ENCODE measurements around the gene NDUFS1. TPM values are rescaled to one million over a fixed set of nuclear protein-coding genes. Genes with fewer than 3 reads are reported as not detected.
"Not testable (repeated sequence)": the region's sequence is repeated elsewhere in the genome, so short reads cannot be mapped to it uniquely, and the experiment has no call there.

NDUFS1 gene
- total RNA-seq, 2 experiments from 2014 or later: 65.7 to 69.0 TPM

DNA sequence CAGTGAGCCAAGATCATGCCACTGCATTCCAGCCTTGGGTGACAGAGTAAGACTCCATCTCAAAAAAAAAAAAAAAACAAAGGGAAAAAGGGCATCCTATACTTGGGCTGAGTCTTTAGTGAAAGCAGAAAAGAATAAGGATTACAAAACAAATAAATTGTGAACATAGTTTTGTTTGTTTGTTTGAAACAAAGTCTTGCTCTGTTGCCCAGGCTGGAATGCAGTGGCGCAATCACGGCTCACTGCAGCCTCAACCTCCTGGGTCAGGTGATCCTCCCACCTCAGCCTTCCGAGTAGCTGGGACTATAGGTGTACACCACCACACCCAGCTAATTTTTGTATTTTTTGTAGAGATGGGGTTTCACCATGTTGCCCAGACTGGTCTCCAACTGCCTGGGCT, 36.7 kb downstream of the NDUFS1 start:
- H3K9me3 Mint-ChIP-seq (ENCODE audit: insufficient read depth); H3K4me3 Mint-ChIP-seq; ATAC-seq; POLR2A ChIA-PET; H3K27me3 Mint-ChIP-seq (ENCODE audit: low read depth); CTCF ChIA-PET; DNase-seq; H3K4me1 Mint-ChIP-seq (ENCODE audit: low read depth); H3K27ac Mint-ChIP-seq: not testable (repeated sequence)
- peaks cover 53% of the 10 kb centered on the region for H3K36me3 Mint-ChIP-seq (ENCODE audit: low read depth)

DNA sequence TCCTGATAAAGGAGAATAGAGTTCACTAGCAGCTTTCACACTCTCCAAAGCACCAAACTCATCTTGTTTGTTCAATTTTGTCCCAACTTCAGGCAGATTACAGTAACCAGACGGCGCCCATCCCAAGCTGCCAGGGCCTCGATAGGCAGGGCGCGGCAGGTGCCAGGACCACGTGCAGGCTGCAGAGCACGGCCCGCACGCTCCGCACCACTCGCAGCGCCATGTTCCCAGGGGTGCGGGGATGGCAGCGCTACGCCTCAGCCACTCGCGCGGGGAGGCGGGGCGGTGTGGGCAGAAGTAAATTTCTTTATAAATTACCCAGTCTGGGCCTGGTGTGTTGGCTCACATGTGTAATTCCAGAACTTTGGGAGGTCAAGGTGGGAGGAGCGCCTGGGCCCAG, 43.0 kb downstream of the NDUFS1 start:
- no peak overlapping the region for H3K27ac Mint-ChIP-seq
- ATAC-seq: no peak
- POLR2A ChIA-PET: no interaction called here
- no peaks in the 10 kb centered on the region for H3K4me1 Mint-ChIP-seq (ENCODE audit: low read depth)
- no peaks in the 10 kb centered on the region for H3K9me3 Mint-ChIP-seq (ENCODE audit: insufficient read depth)
- H3K27me3 Mint-ChIP-seq (ENCODE audit: low read depth): no peaks in the 10 kb centered on the region
- H3K36me3 Mint-ChIP-seq (ENCODE audit: low read depth): peaks cover 35% of the 10 kb centered on the region
- no peak overlapping the region for H3K4me3 Mint-ChIP-seq
- no peak for DNase-seq
- CTCF ChIA-PET: no interaction called here

DNA sequence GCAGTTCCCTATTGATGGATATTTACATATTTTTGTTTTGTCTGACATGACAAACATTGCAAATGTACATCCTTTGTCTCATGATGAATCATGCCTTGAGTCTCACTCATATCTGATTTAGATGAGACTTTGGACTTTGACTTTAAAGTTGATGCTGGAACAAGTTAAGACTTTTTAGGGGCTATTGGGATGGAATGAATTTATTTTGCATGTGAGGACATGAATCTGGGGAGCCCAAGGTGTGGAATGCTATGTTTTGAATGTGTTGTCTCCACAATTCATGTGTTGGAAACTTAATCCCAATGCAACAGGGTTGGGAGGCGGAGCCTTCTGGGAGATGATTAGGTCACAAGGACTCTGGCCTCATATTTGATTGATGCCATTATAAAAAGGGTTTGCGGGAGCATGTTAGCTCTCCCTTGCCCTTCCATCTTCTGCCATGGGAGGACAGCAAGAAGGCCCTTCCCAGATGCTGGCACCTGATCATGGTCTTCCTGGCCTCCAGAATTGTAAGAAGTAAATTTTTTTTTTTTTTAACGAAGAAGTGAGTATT, 44.1 kb downstream of the NDUFS1 start:
- ATAC-seq (no peak), DNase-seq (no peak)
- ChIA-PET POLR2A (no interaction called here), CTCF (no interaction called here)
- Mint-ChIP-seq H3K4me1 (ENCODE audit: low read depth) (no peaks in the 10 kb centered on the region), H3K36me3 (ENCODE audit: low read depth) (peaks cover 24% of the 10 kb centered on the region), H3K27me3 (ENCODE audit: low read depth) (no peaks in the 10 kb centered on the region), H3K9me3 (ENCODE audit: insufficient read depth) (no peaks in the 10 kb centered on the region), H3K27ac (no peak overlapping the region), H3K4me3 (no peak overlapping the region)

DNA sequence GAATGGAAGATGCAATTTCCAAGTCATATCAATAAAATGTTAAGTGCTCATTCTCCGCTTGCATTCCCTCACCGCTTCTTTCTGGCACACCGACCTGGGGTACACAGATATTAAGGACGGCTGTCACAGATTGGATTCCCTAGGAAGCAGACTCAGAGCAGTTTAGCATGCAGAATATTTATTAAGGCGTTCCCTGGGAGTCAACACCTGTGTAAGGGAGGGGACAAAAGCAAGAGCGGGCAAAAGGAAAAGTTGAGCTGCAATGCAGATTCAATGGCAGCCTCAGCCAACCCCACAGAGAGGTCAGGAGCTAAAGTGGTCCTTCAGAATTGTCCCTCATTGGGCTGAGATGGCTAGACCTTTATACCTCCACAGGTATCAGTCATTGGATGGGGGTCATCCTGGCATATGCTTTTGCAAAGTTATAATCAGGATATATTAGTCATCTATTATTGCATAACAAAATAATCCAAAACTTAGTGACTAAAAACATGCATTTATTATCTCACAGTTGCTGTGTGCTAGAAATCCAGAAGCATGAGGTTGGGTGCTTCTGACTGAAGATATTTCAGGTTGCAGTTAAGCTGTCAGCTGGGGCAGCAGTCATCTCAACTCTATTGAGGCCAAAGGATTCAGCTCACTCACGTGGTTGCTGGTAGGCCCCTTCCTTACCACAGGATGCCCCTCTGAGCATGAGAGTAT, 46.2 kb downstream of the NDUFS1 start:
- Mint-ChIP-seq H3K4me1 (ENCODE audit: low read depth) (no peaks in the 10 kb centered on the region), H3K9me3 (ENCODE audit: insufficient read depth) (no peaks in the 10 kb centered on the region), H3K27ac (no peak overlapping the region), H3K27me3 (ENCODE audit: low read depth) (no peaks in the 10 kb centered on the region), H3K36me3 (ENCODE audit: low read depth) (peaks cover 19% of the 10 kb centered on the region), H3K4me3 (no peak overlapping the region)
- ChIA-PET POLR2A (no interaction called here), CTCF (interaction anchor here (0.9 kb wide), 1 partner anchor 40 kb away, joined by 3 read pairs; no protein-coding TSS in a partner anchor)
- DNase-seq: no peak
- no peak for ATAC-seq

DNA sequence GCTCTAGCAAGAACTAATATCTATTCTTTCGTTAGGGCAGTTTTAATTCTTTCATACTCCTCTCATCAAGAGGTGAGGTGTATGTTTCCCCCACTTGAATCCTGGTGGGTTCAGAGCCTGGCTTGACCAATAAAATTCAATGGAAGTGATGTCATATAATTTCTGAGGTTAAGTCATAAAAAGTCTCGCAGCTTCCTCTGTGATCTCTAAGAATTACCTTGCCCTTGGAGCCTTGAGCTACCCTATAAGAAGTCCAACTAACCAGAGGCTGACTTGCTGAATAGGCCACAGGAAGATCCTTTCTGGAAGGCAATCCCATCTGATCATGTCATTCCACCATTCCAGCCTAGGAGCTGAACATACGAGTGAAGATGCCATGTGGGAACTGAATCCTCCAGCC, 47.1 kb downstream of the NDUFS1 start:
- DNase-seq: no peak
- Mint-ChIP-seq H3K4me3 (no peak overlapping the region), H3K9me3 (ENCODE audit: insufficient read depth) (no peaks in the 10 kb centered on the region), H3K27me3 (ENCODE audit: low read depth) (no peaks in the 10 kb centered on the region), H3K4me1 (ENCODE audit: low read depth) (no peaks in the 10 kb centered on the region), H3K36me3 (ENCODE audit: low read depth) (peaks cover 19% of the 10 kb centered on the region), H3K27ac (no peak overlapping the region)
- no peak for ATAC-seq
- ChIA-PET CTCF (interaction anchor here (0.9 kb wide), 1 partner anchor 41 kb away, joined by 3 read pairs; no protein-coding TSS in a partner anchor), POLR2A (no interaction called here)

DNA sequence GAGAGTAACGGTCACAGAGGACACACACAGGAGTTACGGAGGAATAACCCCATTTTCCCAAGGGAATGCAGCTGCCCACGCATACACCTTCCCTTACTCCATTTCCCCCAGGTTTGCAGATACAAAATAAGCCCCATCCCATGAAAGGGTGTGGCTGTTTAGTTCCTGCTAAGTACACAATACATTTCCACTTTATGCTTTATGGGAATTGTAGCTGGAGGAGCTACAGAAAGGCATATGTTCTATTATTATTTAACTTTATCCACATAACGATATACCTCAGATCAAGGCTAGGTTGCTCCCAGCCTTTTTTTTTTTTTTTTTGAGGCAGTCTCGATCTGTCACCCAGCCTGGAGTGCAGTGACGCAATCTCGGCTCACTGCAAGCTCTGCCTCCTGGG, 50.5 kb downstream of the NDUFS1 start:
- ChIA-PET CTCF (no interaction called here), POLR2A (no interaction called here)
- DNase-seq: no peak
- H3K4me3 Mint-ChIP-seq: no peak overlapping the region
- no peaks in the 10 kb centered on the region for H3K9me3 Mint-ChIP-seq (ENCODE audit: insufficient read depth)
- no peaks in the 10 kb centered on the region for H3K4me1 Mint-ChIP-seq (ENCODE audit: low read depth)
- peaks cover 8% of the 10 kb centered on the region for H3K36me3 Mint-ChIP-seq (ENCODE audit: low read depth)
- H3K27ac Mint-ChIP-seq: no peak overlapping the region
- no peak for ATAC-seq
- H3K27me3 Mint-ChIP-seq (ENCODE audit: low read depth): no peaks in the 10 kb centered on the region

DNA sequence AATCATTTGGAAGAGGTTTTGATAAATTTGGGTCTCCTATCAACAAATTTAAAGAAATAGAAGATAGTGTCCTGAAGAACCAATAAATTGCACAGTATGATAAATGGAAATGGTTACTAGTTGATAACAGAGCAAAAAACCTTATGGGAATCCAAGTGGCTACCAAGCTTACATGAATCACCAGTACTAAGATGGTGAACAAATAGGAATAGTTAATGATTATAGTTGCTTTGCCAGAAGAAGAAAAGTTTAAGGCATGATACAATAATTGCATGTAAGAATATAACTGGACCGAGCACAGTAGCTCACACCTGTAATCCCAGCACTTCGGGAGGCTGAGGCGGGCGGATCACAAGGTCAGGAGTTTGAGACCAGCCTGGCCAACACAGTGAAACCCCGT, 53.7 kb downstream of the NDUFS1 start:
- ATAC-seq (no peak), DNase-seq (no peak)
- ChIA-PET POLR2A (no interaction called here), CTCF (no interaction called here)
- H3K9me3 Mint-ChIP-seq (ENCODE audit: insufficient read depth): no peaks in the 10 kb centered on the region
- H3K4me1 Mint-ChIP-seq (ENCODE audit: low read depth): no peaks in the 10 kb centered on the region
- H3K27me3 Mint-ChIP-seq (ENCODE audit: low read depth): no peaks in the 10 kb centered on the region
- no peak overlapping the region for H3K27ac Mint-ChIP-seq
- H3K36me3 Mint-ChIP-seq (ENCODE audit: low read depth): no peaks in the 10 kb centered on the region
- H3K4me3 Mint-ChIP-seq: no peak overlapping the region

DNA sequence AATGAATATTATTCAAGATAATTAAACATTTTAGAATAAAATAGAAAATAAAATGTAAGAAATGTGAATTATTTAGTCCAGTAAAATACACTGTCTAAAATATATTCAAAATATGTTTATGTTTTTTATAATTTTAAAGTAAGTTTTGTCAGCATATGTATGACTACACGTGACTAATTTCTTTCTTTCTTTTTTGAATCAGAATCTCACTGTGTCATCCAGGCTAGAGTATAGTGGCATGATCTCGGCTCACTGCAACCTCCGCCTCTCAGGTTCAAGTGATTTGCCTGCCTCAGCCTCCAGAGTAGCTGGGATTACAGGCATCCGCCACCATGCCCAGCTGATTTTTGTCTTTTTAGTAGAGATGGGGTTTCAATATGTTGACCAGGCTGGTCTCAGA, 54.2 kb downstream of the NDUFS1 start:
- ChIA-PET CTCF (no interaction called here), POLR2A (no interaction called here)
- Mint-ChIP-seq H3K36me3 (ENCODE audit: low read depth) (no peaks in the 10 kb centered on the region), H3K27ac (no peak overlapping the region), H3K9me3 (ENCODE audit: insufficient read depth) (no peaks in the 10 kb centered on the region), H3K4me1 (ENCODE audit: low read depth) (no peaks in the 10 kb centered on the region), H3K27me3 (ENCODE audit: low read depth) (no peaks in the 10 kb centered on the region), H3K4me3 (no peak overlapping the region)
- DNase-seq: no peak
- ATAC-seq: no peak

DNA sequence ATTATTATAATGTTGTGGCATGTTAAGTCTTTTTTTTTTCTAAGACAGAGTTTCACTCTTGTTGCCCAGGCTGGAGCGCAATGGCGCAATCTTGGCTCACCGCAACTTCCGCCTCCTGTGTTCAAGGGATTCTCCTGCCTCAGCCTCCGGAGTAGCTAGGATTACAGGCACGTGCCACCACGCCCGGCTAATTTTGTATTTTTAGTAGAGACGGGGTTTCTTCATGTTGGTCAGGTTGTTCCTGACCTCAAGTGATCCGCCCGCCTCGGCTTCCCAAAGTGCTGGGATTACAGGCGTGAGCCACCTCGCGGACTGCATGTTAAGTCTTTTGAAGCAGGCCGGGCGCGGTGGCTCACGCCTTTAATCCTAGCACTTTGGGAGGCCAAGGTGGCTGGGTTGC, 60.4 kb downstream of the NDUFS1 start:
- H3K9me3 Mint-ChIP-seq (ENCODE audit: insufficient read depth); POLR2A ChIA-PET; ATAC-seq; H3K27ac Mint-ChIP-seq; CTCF ChIA-PET; H3K4me3 Mint-ChIP-seq; H3K4me1 Mint-ChIP-seq (ENCODE audit: low read depth); H3K36me3 Mint-ChIP-seq (ENCODE audit: low read depth); DNase-seq; H3K27me3 Mint-ChIP-seq (ENCODE audit: low read depth): not testable (repeated sequence)

DNA sequence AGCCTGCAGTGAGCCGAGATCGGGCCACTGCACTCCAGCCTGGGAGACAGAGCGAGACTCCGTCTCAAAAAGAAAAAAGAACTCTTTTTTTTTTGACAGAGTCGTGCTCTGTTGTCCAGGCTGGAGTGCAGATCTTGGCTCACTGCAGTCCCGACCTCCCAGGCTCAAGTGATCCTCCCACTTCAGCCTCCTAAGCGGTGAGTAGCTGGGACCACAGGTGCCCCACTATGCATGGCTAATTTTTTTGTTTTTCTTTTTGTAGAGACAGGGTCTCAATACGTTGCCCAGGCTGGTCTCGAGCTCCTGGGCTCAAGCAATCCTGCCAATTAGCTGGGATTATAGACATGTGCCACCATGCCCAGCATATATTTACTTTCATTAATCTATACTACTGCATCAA, 60.8 kb downstream of the NDUFS1 start:
- no peaks in the 10 kb centered on the region for H3K27me3 Mint-ChIP-seq (ENCODE audit: low read depth)
- H3K4me1 Mint-ChIP-seq (ENCODE audit: low read depth): no peaks in the 10 kb centered on the region
- H3K36me3 Mint-ChIP-seq (ENCODE audit: low read depth): no peaks in the 10 kb centered on the region
- no peaks in the 10 kb centered on the region for H3K9me3 Mint-ChIP-seq (ENCODE audit: insufficient read depth)
- H3K27ac Mint-ChIP-seq: no peak overlapping the region
- ATAC-seq (no peak), DNase-seq (no peak)
- ChIA-PET POLR2A (no interaction called here), CTCF (no interaction called here)
- H3K4me3 Mint-ChIP-seq: no peak overlapping the region

DNA sequence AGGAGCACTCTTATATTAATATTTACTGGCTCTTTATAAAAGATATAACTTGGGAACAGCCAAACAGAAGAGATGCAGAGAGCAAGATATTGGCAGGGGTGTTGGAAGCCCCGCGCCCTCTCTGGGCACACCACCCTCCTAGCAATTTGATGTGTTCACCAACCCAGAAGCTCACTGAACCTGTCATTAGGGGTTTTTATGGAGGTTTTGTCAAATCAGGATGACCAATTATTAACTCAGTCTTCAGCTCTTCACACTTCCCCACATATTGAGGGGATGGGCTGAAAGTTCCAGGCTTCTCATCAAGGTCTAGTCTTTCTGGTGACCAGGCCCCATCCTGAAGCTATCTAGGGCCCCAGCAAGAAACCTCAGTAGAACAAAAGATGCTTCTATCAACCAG, 62.4 kb downstream of the NDUFS1 start:
- no peaks in the 10 kb centered on the region for H3K27me3 Mint-ChIP-seq (ENCODE audit: low read depth)
- CTCF ChIA-PET: no interaction called here
- no peaks in the 10 kb centered on the region for H3K36me3 Mint-ChIP-seq (ENCODE audit: low read depth)
- H3K9me3 Mint-ChIP-seq (ENCODE audit: insufficient read depth): no peaks in the 10 kb centered on the region
- no peak for ATAC-seq
- H3K4me3 Mint-ChIP-seq: no peak overlapping the region
- DNase-seq: no peak
- POLR2A ChIA-PET: no interaction called here
- no peaks in the 10 kb centered on the region for H3K4me1 Mint-ChIP-seq (ENCODE audit: low read depth)
- H3K27ac Mint-ChIP-seq: no peak overlapping the region

DNA sequence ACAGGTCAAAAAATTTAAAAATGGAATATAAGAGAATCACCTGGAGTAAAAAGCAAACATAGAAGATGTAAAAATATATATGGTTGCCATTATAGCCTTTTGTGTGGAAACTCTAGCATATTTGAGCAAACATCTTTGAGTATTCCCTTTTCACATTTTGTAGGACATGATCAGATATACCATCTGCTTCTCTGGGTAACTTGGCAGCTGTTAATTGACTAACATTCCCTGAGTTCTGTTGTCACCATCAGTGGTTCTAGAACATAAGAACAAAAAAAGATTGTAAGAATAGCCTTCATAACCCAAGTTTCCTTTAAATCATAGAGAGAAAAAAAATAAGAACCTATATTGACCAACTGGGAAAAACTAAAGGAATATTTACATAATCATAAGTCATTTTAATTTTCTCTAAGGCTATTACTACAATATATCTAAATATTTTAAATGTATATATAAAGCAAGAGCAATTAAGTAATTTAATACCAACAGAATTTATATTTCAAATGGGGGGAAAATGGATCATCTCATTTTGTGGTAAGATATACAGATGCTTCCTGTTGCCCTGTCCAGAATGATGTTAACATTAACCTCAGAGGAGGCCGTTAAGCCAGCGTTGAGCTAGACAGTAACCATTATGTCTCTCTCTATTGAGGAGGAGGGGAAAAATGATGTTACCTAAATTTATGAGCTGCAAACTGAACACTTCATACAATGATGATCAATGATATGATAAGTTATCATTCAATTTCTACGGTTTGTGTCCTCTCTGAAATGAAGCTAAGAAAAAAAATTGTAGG, 63.5 kb downstream of the NDUFS1 start:
- no peak overlapping the region for H3K4me3 Mint-ChIP-seq
- H3K27ac Mint-ChIP-seq: no peak overlapping the region
- H3K4me1 Mint-ChIP-seq (ENCODE audit: low read depth): no peaks in the 10 kb centered on the region
- ATAC-seq (no peak), DNase-seq (no peak)
- no peaks in the 10 kb centered on the region for H3K27me3 Mint-ChIP-seq (ENCODE audit: low read depth)
- ChIA-PET CTCF (interaction anchor here (1.0 kb wide), 1 partner anchor 10 kb away, joined by 3 read pairs; the partner anchor contains the start of gene INO80D), POLR2A (no interaction called here)
- no peaks in the 10 kb centered on the region for H3K9me3 Mint-ChIP-seq (ENCODE audit: insufficient read depth)
- no peaks in the 10 kb centered on the region for H3K36me3 Mint-ChIP-seq (ENCODE audit: low read depth)
